Measurements from ENCODE around the gene KLHDC4.
"Not testable (repeated sequence)": the region's sequence is repeated elsewhere in the genome, so short reads cannot be mapped to it uniquely, and the experiment has no call there.

KLHDC4 gene

GRCh38 chr16:87789437-87790291 lies 23.9 kb upstream of the KLHDC4 start:
- intact Hi-C loops (cut with DNase I), result no loop called here
- DNase-seq, result no peak

- DNase-seq; intact Hi-C loops (cut with DNase I): not testable (repeated sequence)
Measured at GRCh38 chr16:87788730-87789436, 23.1 kb upstream of the KLHDC4 start.

- DNase-seq; intact Hi-C loops (cut with DNase I): not testable (repeated sequence)
Measured at GRCh38 chr16:87787451-87788091, 21.8 kb upstream of the KLHDC4 start.

GRCh38 chr16:87784812-87785211 lies 19.0 kb upstream of the KLHDC4 start:
- intact Hi-C loops (cut with DNase I), result no loop called here
- no peak for DNase-seq

GRCh38 chr16:87782033-87782432 lies 16.2 kb upstream of the KLHDC4 start:
- intact Hi-C loops (cut with DNase I), result no loop called here

GRCh38 chr16:87780385-87780989 lies 14.7 kb upstream of the KLHDC4 start:
- peak in 2 of 10 donors; percentile 22 for DNase-seq
- intact Hi-C loops (cut with DNase I), result no loop called here

More at GRCh38 chr16:87782033-87782432, 16.2 kb upstream of the KLHDC4 start:
- DNase-seq, result no peak

GRCh38 chr16:87778830-87779579 lies 13.2 kb upstream of the KLHDC4 start:
- DNase-seq, result peak; percentile 82 to 98 (median 92)
- intact Hi-C loops (cut with DNase I), result loop anchor here (1.0 kb wide), 1 partner anchor 92 kb away; no protein-coding TSS in a partner anchor

GRCh38 chr16:87778476-87778829 lies 12.7 kb upstream of the KLHDC4 start:
- DNase-seq, result no peak
- intact Hi-C loops (cut with DNase I), result no loop called here

- intact Hi-C loops (cut with DNase I), result not testable (repeated sequence)
- DNase-seq, result peak in 1 of 10 donors; percentile 57
Measured at GRCh38 chr16:87773836-87774235, 8.1 kb upstream of the KLHDC4 start.

- intact Hi-C loops (cut with DNase I), result loop anchor here (5.0 kb wide), 1 partner anchor 375 kb away; the partner anchor contains the start of gene MAP1LC3B
- not testable (repeated sequence) for DNase-seq
Measured at GRCh38 chr16:87767456-87767855, 1.7 kb upstream of the KLHDC4 start.

GRCh38 chr16:87766485-87766797 lies 655 bp upstream of the KLHDC4 start:
- intact Hi-C loops (cut with DNase I), result loop anchor here (5.0 kb wide), 1 partner anchor 374 kb away; the partner anchor contains the start of gene MAP1LC3B
- no peak for DNase-seq

GRCh38 chr16:87765473-87765775 lies 362 bp downstream of the KLHDC4 start:
- intact Hi-C loops (cut with DNase I), result loop anchor here (5.0 kb wide), 1 partner anchor 373 kb away; the partner anchor contains the start of gene MAP1LC3B
- no peak for DNase-seq

- intact Hi-C loops (cut with DNase I), result loop anchor here (5.0 kb wide), 1 partner anchor 373 kb away; the partner anchor contains the start of gene MAP1LC3B
- no peak for DNase-seq
Measured at GRCh38 chr16:87764600-87765472, 950 bp downstream of the KLHDC4 start.

- intact Hi-C loops (cut with DNase I), result no loop called here
- DNase-seq, result no peak
Measured at GRCh38 chr16:87762620-87763019, 3.2 kb downstream of the KLHDC4 start.

- DNase-seq, result no peak
- intact Hi-C loops (cut with DNase I), result no loop called here
Measured at GRCh38 chr16:87762071-87762571, 3.7 kb downstream of the KLHDC4 start.

GRCh38 chr16:87761060-87761459 lies 4.7 kb downstream of the KLHDC4 start:
- peak in 1 of 10 donors; percentile 65 for DNase-seq
- intact Hi-C loops (cut with DNase I), result no loop called here

GRCh38 chr16:87757841-87758426 lies 7.9 kb downstream of the KLHDC4 start:
- intact Hi-C loops (cut with DNase I), result no loop called here
- no peak for DNase-seq

- intact Hi-C loops (cut with DNase I), result no loop called here
- no peak for DNase-seq
Measured at GRCh38 chr16:87754535-87754934, 11.3 kb downstream of the KLHDC4 start.

Data from posterior cingulate gyrus (tissue), 11 donors.